OCI-LY1 (cell line): ENCODE data around the gene PTPN22.

Experiments used
- CTCF ChIP-seq: fragments of 200-600 bp; sonication (generic), shearing (Covaris generic); IDR thresholded peaks from 2 replicates; pipeline ENCODE4 v1.5.1; 2017; ENCODE audit warnings: mild to moderate bottlenecking, antibody characterized with exemption, low read length, moderate library complexity, mixed read lengths
- EZH2 ChIP-seq: fragments of 200-600 bp; sonication (generic), shearing (Covaris generic); IDR thresholded peaks from 2 replicates; pipeline ENCODE4 v1.8.0; 2017; ENCODE audit warnings: borderline replicate concordance, mixed run types, mild to moderate bottlenecking, antibody characterized with exemption, low read length, moderate library complexity, mixed read lengths

GRCh38 chr1:113854234-113854633 is 17.3 kb downstream of the PTPN22 start:
- TF ChIP-seq CTCF (no peak), EZH2 (no peak)
